PC-9 (cell line): ENCODE results near the gene CPTP.

ENCODE experiments used
- EZH2 ChIP-seq: fragments of 200-600 bp; sonication (generic); IDR thresholded peaks from 2 replicates; pipeline ENCODE4 v1.8.0; 2017; ENCODE audit warnings: antibody characterized with exemption, low read depth
- TF ChIP-seq, protein P1 (sequence below): fragments of 200-600 bp; sonication (generic); conservative IDR thresholded peaks from 2 replicates; pipeline ENCODE4 v1.6.1; 2017; ENCODE audit warnings: mixed run types, antibody characterized with exemption, mild to moderate bottlenecking, moderate library complexity

DNA sequence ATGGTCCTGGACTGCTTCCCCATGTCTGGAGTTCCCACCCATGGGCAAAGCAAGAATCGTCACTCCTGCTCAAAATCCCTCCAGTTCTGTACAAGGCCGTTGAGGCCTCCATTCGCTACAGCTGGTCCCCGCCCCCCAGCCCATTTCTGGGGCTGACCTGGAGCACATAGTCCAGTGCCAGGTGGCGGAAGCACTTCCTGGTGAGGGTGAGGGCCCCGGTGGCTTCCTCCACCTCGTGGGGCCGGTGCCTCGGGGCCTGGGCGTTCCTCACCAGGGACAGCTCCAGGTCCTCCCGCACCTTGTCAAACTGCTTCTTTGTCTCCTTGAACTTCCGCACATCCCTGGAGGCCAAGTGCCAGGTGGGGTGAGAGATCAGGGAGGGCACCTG lies 24.3 kb upstream of the CPTP start:
- TF ChIP-seq, protein P1, sequence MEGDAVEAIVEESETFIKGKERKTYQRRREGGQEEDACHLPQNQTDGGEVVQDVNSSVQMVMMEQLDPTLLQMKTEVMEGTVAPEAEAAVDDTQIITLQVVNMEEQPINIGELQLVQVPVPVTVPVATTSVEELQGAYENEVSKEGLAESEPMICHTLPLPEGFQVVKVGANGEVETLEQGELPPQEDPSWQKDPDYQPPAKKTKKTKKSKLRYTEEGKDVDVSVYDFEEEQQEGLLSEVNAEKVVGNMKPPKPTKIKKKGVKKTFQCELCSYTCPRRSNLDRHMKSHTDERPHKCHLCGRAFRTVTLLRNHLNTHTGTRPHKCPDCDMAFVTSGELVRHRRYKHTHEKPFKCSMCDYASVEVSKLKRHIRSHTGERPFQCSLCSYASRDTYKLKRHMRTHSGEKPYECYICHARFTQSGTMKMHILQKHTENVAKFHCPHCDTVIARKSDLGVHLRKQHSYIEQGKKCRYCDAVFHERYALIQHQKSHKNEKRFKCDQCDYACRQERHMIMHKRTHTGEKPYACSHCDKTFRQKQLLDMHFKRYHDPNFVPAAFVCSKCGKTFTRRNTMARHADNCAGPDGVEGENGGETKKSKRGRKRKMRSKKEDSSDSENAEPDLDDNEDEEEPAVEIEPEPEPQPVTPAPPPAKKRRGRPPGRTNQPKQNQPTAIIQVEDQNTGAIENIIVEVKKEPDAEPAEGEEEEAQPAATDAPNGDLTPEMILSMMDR, result peak; percentile 33; the same call in 1 of the 2 replicates
- no peak for TF ChIP-seq EZH2
